Neuronal stem cell (in vitro differentiated cells): ENCODE results near the gene DOCK3.

Experiments used
- DNase-seq: peaks from one replicate; pipeline ENCODE4 v3.0.0-alpha.2; 2013; ENCODE audit warnings: low spot score
- H2AFZ ChIP-seq: one replicate; pipeline ENCODE4 v1.6.1; 2013; ENCODE audit warnings: mild to moderate bottlenecking, low read length, inconsistent platforms
- H2AK5ac ChIP-seq: 2 replicates; pipeline ENCODE4 v1.6.1; 2013; ENCODE audit warnings: low read depth, mild to moderate bottlenecking, inconsistent platforms, low read length, moderate library complexity, mixed read lengths
- H2BK120ac ChIP-seq: 2 replicates; pipeline ENCODE4 v1.6.1; 2013; ENCODE audit warnings: low read depth, mild to moderate bottlenecking, inconsistent platforms, low read length, moderate library complexity, mixed read lengths
- H2BK12ac ChIP-seq: one replicate; pipeline ENCODE4 v1.6.1; 2013; ENCODE audit warnings: low read length, inconsistent platforms
- H2BK15ac ChIP-seq: 2 replicates; pipeline ENCODE4 v1.6.1; 2013; ENCODE audit warnings: mild to moderate bottlenecking, low read length, inconsistent platforms, mixed read lengths
- H2BK5ac ChIP-seq: one replicate; pipeline ENCODE4 v1.6.1; 2013; ENCODE audit warnings: inconsistent platforms, mild to moderate bottlenecking, low read length, moderate library complexity
- H3K14ac ChIP-seq: one replicate; pipeline ENCODE4 v1.6.1; 2013; ENCODE audit warnings: low read length, inconsistent platforms
- H3K18ac ChIP-seq: 2 replicates; pipeline ENCODE4 v1.6.1; 2013; ENCODE audit warnings: low read length, inconsistent platforms
- H3K23ac ChIP-seq: 2 replicates; pipeline ENCODE4 v1.6.1; 2013; ENCODE audit warnings: low read depth, mild to moderate bottlenecking, mixed read lengths, low read length, inconsistent platforms; ENCODE audit not compliant: poor library complexity
- H3K27ac ChIP-seq: replicated peaks from 3 replicates; pipeline ENCODE4 v1.5.1; 2013; ENCODE audit warnings: low read length, inconsistent platforms
- H3K27me3 ChIP-seq, 3 experiments: 2 replicates each; pipeline ENCODE4 v1.6.1; 2013; ENCODE audit warnings: low read length in 3 of 3, mild to moderate bottlenecking in 2 of 3, inconsistent platforms in 1 of 3, low read depth in 1 of 3, mixed read lengths in 1 of 3, moderate library complexity in 1 of 3; ENCODE audit not compliant: control insufficient read depth in 3 of 3, insufficient read depth in 3 of 3
- H3K36me3 ChIP-seq, 2 donors: replicated peaks in 1 of 2; 2 replicates each; pipeline ENCODE4 v1.6.1; 2013; ENCODE audit warnings: low read length in 2 of 2; ENCODE audit not compliant: control insufficient read depth in 2 of 2, insufficient read depth in 2 of 2
- H3K4ac ChIP-seq: 2 replicates; pipeline ENCODE4 v1.6.1; 2013; ENCODE audit warnings: inconsistent platforms, mild to moderate bottlenecking, low read length, moderate library complexity
- H3K4me1 ChIP-seq, 2 donors: 1 replicate in 1 of 2; 2 replicates in 1 of 2; pipeline ENCODE4 v1.6.1; 2013; ENCODE audit warnings: low read length in 2 of 2, low read depth in 1 of 2; ENCODE audit not compliant: control insufficient read depth in 2 of 2, insufficient read depth in 1 of 2
- H3K4me2 ChIP-seq: one replicate; pipeline ENCODE4 v1.6.1; 2013; ENCODE audit warnings: mild to moderate bottlenecking, low read length, inconsistent platforms; ENCODE audit not compliant: insufficient read depth, poor library complexity, severe bottlenecking
- H3K4me3 ChIP-seq, 2 donors: 2 replicates each; pipeline ENCODE4 v1.5.1; 2013; ENCODE audit warnings: low read length in 2 of 2, mild to moderate bottlenecking in 2 of 2, inconsistent platforms in 1 of 2, moderate library complexity in 1 of 2
- H3K79me1 ChIP-seq: one replicate; pipeline ENCODE4 v1.6.1; 2013; ENCODE audit warnings: low read depth, mild to moderate bottlenecking, inconsistent platforms, low read length, moderate library complexity
- H3K9ac ChIP-seq: one replicate; pipeline ENCODE4 v1.6.1; 2013; ENCODE audit warnings: mild to moderate bottlenecking, low read depth, low read length, inconsistent platforms; ENCODE audit not compliant: poor library complexity
- H3K9me3 ChIP-seq, 2 donors: replicated peaks in 1 of 2; 2 replicates each; pipeline versions ENCODE3 to v1.6.1; 2013; ENCODE audit warnings: low read length in 2 of 2, mild to moderate bottlenecking in 2 of 2, inconsistent platforms in 1 of 2, low read depth in 1 of 2, mixed read lengths in 1 of 2, moderate library complexity in 1 of 2; ENCODE audit not compliant: control insufficient read depth in 2 of 2, insufficient read depth in 1 of 2
- H4K8ac ChIP-seq: one replicate; pipeline ENCODE4 v1.6.1; 2013; ENCODE audit warnings: low read depth, mild to moderate bottlenecking, inconsistent platforms, low read length, moderate library complexity
- H4K91ac ChIP-seq: one replicate; pipeline ENCODE4 v1.6.1; 2013; ENCODE audit warnings: low read length, low read depth, mild to moderate bottlenecking, inconsistent platforms; ENCODE audit not compliant: poor library complexity
- WGBS, 2 donors: extraction: QIAGEN DNeasy Blood & Tissue Kit; methylation state at CpG; one replicate each; pipeline ENCODE4 v1.1.7; 2013; ENCODE audit warnings: missing lambda C conversion rate in 2 of 2, mixed read lengths in 1 of 2; ENCODE audit not compliant: insufficient read length in 2 of 2, insufficient replicate concordance in 1 of 2; ENCODE audit errors: extremely low coverage in 2 of 2; 5-methylcytosine and 5-hydroxymethylcytosine counted together

DOCK3 gene

DNA sequence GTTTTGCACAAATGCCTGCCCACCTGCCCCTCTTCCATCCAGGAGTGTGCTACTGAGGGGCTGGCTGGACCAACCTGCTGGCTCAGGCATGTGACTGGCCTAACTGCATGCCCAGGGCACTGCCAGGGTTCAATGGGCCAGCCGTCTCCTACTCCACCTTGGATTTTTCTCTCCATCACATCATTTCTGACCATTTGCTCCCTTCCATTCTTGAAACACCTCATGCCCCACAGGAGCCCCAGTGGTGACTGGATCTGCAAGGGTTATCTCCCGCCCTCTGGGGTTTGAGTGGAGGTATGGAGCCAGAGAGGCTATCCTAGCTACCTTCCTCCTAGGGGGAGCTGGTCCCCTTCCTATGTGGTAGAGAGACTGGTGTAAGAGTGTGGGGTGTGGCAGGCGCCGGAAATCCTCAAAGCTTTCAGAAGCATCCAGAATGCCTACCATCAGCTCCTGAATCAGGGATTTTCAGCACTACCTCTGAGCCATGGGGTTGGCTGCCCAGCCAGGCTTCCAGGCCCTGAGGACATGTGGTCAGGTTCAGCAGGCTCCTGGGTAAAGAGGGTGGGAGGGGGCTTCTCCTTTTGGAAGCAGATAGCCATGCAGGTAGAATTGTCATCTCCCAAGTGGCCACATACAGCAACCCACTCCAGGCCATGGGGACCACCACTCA is 707.5 kb downstream of the DOCK3 start:
- H3K23ac ChIP-seq = no peak overlapping the region
- H2BK120ac ChIP-seq = no peak overlapping the region
- peaks cover 0 to 9% (median 0%) of the 10 kb centered on the region in 3 experiments for H3K27me3 ChIP-seq
- H4K91ac ChIP-seq = no peak overlapping the region
- no peak for DNase-seq
- no peak overlapping the region for H2AFZ ChIP-seq
- H3K4me2 ChIP-seq = no peak overlapping the region
- H2BK12ac ChIP-seq = no peak overlapping the region
- H3K9me3 ChIP-seq = no peaks in the 10 kb centered on the region
- no peak overlapping the region for H3K14ac ChIP-seq
- WGBS, 2 donors = no CpG with 5 or more reads among the region's 4 CpGs
- H3K4me1 ChIP-seq = peaks cover 8 to 14% of the 10 kb centered on the region in 2 donors
- no peak overlapping the region for H2BK5ac ChIP-seq
- no peak overlapping the region for H2BK15ac ChIP-seq
- no peak overlapping the region for H3K27ac ChIP-seq
- H3K4me3 ChIP-seq = no peak overlapping the region
- H3K9ac ChIP-seq = no peak overlapping the region
- no peak overlapping the region for H4K8ac ChIP-seq
- no peak overlapping the region for H3K4ac ChIP-seq
- no peak overlapping the region for H2AK5ac ChIP-seq
- H3K36me3 ChIP-seq = peaks cover 3 to 11% of the 10 kb centered on the region in 2 donors
- no peak overlapping the region for H3K18ac ChIP-seq
- H3K79me1 ChIP-seq = no peaks in the 10 kb centered on the region

DNA sequence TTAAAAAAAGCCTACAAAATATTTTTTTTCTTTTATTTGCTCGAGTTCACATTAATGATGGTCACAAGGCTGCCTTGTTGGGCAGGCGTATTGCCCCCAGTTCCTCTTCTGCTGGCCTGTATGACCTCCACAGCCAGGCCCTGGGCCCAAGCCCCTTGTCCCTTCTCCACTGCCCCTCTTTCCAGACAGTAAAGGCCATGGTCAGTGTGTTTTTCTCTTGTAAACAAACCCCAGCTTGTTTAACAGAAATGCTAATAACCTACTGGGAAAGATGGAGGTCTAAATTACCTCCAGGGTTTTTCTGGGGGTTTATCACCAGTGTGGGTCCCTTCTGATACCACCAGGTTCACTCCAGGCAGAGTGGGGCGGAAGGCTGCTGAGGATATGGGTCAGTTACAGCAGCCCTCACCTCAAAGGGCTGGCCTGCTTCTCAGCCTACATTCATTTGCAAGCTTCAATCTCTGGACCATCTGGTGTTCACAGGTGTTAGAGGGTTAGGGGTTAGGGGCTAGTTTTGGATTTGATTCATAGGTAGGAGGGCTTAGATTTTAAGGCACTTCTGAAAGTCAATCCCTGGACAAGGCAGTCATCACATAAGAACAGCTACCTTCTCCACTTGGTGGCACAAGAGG is 708.3 kb downstream of the DOCK3 start:
- Histone ChIP-seq H3K4me1 (peaks cover 8 to 18% of the 10 kb centered on the region in 2 donors), H2BK12ac (no peak overlapping the region), H3K79me1 (no peaks in the 10 kb centered on the region), H3K27me3 (peaks cover 0 to 9% (median 0%) of the 10 kb centered on the region in 3 experiments), H3K14ac (no peak overlapping the region), H3K27ac (no peak overlapping the region), H2AK5ac (no peak overlapping the region), H3K9me3 (no peaks in the 10 kb centered on the region), H3K23ac (no peak overlapping the region), H3K9ac (no peak overlapping the region), H3K4ac (no peak overlapping the region), H4K91ac (no peak overlapping the region), H4K8ac (no peak overlapping the region), H2AFZ (no peak overlapping the region), H3K4me3 (peak overlapping the region in 1 of 2 donors; percentile 66), H2BK15ac (no peak overlapping the region), H2BK120ac (no peak overlapping the region), H3K18ac (no peak overlapping the region), H3K4me2 (no peak overlapping the region), H2BK5ac (no peak overlapping the region), H3K36me3 (peaks cover 10 to 20% of the 10 kb centered on the region in 2 donors)
- DNase-seq = no peak
- WGBS, 2 donors = no CpG with 5 or more reads among the region's 3 CpGs

- Histone ChIP-seq H2AK5ac (peak overlapping the region; percentile 9), H3K14ac (peak overlapping the region; percentile 56), H2BK5ac (peak overlapping the region; percentile 84), H3K4me3 (peak overlapping the region; percentile 66 to 88), H4K8ac (no peak overlapping the region), H3K27me3 (no peaks in the 10 kb centered on the region), H2BK120ac (peak overlapping the region; percentile 63), H2BK12ac (no peak overlapping the region), H3K4me2 (peak overlapping the region; percentile 80), H4K91ac (peak overlapping the region; percentile 80), H3K9ac (peak overlapping the region; percentile 96), H3K4me1 (peaks cover 8 to 18% of the 10 kb centered on the region in 2 donors), H3K23ac (peak overlapping the region; percentile 94), H3K18ac (peak overlapping the region; percentile 98), H3K9me3 (no peaks in the 10 kb centered on the region), H3K79me1 (no peaks in the 10 kb centered on the region), H3K4ac (peak overlapping the region; percentile 8), H2AFZ (peak overlapping the region; percentile 88), H2BK15ac (peak overlapping the region; percentile 12), H3K27ac (peak overlapping the region; percentile 86), H3K36me3 (peaks cover 20 to 31% of the 10 kb centered on the region in 2 donors)
- no peak for DNase-seq
- WGBS, 2 donors = no CpG with 5 or more reads among the region's 29 CpGs
Observed at GRCh38 chr3:51384055-51384725, 709.5 kb downstream of the DOCK3 start.
